Measurements from ENCODE around the gene ADGRG3. TPM values are rescaled to one million over a fixed set of nuclear protein-coding genes. Genes with fewer than 3 reads are reported as not detected.

Gene ADGRG3
- total and polyA plus RNA-seq, 2 of the 13 experiments (the other 11 are each of a cell fraction or from before 2014, with no cell fraction given) = 2.7 to 11.8 TPM

DNA sequence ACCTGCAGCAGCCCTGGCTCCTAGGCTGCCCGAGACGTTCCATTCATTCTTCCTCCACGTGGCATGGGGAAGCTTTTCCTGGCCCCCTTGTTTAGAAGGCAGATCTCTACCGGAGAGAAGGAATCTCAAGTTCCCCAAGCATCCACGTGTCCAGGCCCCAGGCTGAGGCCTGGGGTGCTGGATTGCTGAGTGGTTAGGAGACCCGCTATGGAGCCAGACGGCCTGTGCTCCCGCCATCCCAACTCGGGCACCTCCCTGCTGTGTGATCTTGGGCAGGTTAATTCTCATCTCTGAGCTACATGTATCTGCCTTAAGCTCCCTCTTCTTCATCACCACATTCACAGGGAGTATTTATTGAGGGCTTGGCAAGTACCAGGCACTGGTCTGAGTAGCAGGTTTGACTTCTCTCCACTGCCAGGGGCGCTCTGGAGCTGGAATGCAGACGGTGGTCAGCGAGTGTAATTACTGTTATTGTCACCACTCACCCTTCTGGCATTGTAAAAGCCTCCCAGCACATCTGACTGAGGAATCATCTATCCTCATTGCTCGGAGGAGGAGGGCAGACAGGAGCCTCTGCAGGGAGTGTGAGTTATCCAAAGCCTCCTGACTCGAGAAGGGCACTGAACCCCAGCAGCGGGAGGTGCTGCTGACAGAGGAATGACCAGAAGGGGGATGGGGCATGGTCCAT, 40.8 kb upstream of the ADGRG3 start:
- in situ Hi-C loops (cut with HindIII; ENCODE audit: extremely low pct_ligation_motif_present, low pct_unique_long_range_greater_than_20kb) = no loop called here
- Histone ChIP-seq H3K27ac (ENCODE audit: extremely low read length, insufficient read depth, low read length) (no peak overlapping the region), H3K4me1 (ENCODE audit: insufficient read depth, low read length) (peaks cover 38% of the 10 kb centered on the region), H3K9me3 (ENCODE audit: low read length) (no peaks in the 10 kb centered on the region), H3K9ac (ENCODE audit: insufficient read depth, low read depth, low read length) (no peak overlapping the region), H3K4me3 (replicated peaks in 1 of 3; ENCODE audit: insufficient read depth in 1 of 3, low read depth in 2 of 3, low read length in 3 of 3) (no peak overlapping the region), H3K79me2 (ENCODE audit: insufficient read depth, low read length) (no peaks in the 10 kb centered on the region), H3K4me2 (ENCODE audit: low read depth, low read length) (no peak overlapping the region), H3K36me3 (replicated peaks in 1 of 2; ENCODE audit: control insufficient read depth in 1 of 2, insufficient read depth in 2 of 2, low read length in 2 of 2) (no peaks in the 10 kb centered on the region), H3K27me3 (ENCODE audit: control insufficient read depth in 1 of 2, insufficient read depth in 2 of 2, low read length in 2 of 2) (no peaks in the 10 kb centered on the region), H2AFZ (ENCODE audit: low read length) (no peak overlapping the region), H4K20me1 (ENCODE audit: insufficient read depth, low read length) (no peaks in the 10 kb centered on the region)
- TF ChIP-seq, protein P1, sequence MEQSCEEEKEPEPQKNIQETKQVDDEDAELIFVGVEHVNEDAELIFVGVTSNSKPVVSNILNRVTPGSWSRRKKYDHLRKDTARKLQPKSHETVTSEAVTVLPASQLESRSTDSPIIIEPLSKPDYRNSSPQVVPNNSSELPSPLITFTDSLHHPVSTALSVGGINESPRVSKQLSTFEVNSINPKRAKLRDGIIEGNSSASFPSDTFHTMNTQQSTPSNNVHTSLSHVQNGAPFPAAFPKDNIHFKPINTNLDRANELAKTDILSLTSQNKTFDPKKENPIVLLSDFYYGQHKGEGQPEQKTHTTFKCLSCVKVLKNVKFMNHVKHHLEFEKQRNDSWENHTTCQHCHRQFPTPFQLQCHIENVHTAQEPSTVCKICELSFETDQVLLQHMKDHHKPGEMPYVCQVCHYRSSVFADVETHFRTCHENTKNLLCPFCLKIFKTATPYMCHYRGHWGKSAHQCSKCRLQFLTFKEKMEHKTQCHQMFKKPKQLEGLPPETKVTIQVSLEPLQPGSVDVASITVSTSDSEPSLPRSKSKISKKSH (CRISPR knock-in tag; IDR thresholded peaks at IDR 0.05; ENCODE audit: borderline replicate concordance) = 0 out of 2 replicates have a peak, but pooled peaks have one; percentile 4
- TF ChIP-seq, protein P2, sequence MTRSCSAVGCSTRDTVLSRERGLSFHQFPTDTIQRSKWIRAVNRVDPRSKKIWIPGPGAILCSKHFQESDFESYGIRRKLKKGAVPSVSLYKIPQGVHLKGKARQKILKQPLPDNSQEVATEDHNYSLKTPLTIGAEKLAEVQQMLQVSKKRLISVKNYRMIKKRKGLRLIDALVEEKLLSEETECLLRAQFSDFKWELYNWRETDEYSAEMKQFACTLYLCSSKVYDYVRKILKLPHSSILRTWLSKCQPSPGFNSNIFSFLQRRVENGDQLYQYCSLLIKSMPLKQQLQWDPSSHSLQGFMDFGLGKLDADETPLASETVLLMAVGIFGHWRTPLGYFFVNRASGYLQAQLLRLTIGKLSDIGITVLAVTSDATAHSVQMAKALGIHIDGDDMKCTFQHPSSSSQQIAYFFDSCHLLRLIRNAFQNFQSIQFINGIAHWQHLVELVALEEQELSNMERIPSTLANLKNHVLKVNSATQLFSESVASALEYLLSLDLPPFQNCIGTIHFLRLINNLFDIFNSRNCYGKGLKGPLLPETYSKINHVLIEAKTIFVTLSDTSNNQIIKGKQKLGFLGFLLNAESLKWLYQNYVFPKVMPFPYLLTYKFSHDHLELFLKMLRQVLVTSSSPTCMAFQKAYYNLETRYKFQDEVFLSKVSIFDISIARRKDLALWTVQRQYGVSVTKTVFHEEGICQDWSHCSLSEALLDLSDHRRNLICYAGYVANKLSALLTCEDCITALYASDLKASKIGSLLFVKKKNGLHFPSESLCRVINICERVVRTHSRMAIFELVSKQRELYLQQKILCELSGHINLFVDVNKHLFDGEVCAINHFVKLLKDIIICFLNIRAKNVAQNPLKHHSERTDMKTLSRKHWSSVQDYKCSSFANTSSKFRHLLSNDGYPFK (CRISPR knock-in tag; IDR thresholded peaks at IDR 0.05; ENCODE audit: borderline replicate concordance) = no peak
- TF ChIP-seq NRL (CRISPR knock-in tag; IDR thresholded peaks at IDR 0.05; ENCODE audit: borderline replicate concordance) (0 out of 2 replicates have a peak, but pooled peaks have one; percentile 11), MED1 (CRISPR knock-in tag; IDR thresholded peaks at IDR 0.05) (no peak), KDM2A (CRISPR knock-in tag; IDR thresholded peaks at IDR 0.05; ENCODE audit: borderline replicate concordance, low read depth) (0 out of 2 replicates have a peak, but pooled peaks have one; percentile 12), ZNF253 (CRISPR knock-in tag; IDR thresholded peaks at IDR 0.05; ENCODE audit: borderline replicate concordance) (no peak), ZNF768 (CRISPR knock-in tag; IDR thresholded peaks at IDR 0.05) (peak; percentile 78), ZNF468 (CRISPR knock-in tag; IDR thresholded peaks at IDR 0.05) (no peak)
- WGBS (ENCODE audit: low lambda C conversion rate) = 58% methylated on average over 15 of the region's 15 CpGs
- peak; percentile 42 for DNase-seq (ENCODE audit: low spot score)
- POLR2A ChIA-PET = no interaction called here
- CTCF ChIA-PET (ENCODE audit: low intra/inter-chr PET ratio, low total read pairs) = interaction anchor here (1.0 to 1.7 kb wide), 2 partner anchors 22 to 27 kb away, joined by 4 read pairs; no protein-coding TSS in a partner anchor
- BruUV-seq (replicated peaks) = no TSS peak
- FAIRE-seq = peak; percentile 18
- intact Hi-C loops (cut with micrococcal nuclease; ENCODE audit: unreplicated experiment) = no loop called here
- ATAC-seq = peak; percentile 32

Data from HepG2 (cell line).